ENCODE data around the gene BRIP1.

The BRIP1 gene

GRCh38 chr17:61718022-61718421 is 145.3 kb downstream of the BRIP1 start:
- H3K27me3 ChIP-seq (ENCODE audit: control insufficient read depth, insufficient read depth, low read length): no peaks in the 10 kb centered on the region
- TF ChIP-seq, protein P1, sequence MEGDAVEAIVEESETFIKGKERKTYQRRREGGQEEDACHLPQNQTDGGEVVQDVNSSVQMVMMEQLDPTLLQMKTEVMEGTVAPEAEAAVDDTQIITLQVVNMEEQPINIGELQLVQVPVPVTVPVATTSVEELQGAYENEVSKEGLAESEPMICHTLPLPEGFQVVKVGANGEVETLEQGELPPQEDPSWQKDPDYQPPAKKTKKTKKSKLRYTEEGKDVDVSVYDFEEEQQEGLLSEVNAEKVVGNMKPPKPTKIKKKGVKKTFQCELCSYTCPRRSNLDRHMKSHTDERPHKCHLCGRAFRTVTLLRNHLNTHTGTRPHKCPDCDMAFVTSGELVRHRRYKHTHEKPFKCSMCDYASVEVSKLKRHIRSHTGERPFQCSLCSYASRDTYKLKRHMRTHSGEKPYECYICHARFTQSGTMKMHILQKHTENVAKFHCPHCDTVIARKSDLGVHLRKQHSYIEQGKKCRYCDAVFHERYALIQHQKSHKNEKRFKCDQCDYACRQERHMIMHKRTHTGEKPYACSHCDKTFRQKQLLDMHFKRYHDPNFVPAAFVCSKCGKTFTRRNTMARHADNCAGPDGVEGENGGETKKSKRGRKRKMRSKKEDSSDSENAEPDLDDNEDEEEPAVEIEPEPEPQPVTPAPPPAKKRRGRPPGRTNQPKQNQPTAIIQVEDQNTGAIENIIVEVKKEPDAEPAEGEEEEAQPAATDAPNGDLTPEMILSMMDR (IDR thresholded peaks at IDR 0.05): no peak
- H3K9ac ChIP-seq: no peak overlapping the region
- no peaks in the 10 kb centered on the region for H3K79me2 ChIP-seq
- no peak overlapping the region for H3K27ac ChIP-seq
- no peak overlapping the region for H3K4me2 ChIP-seq (ENCODE audit: low read length)
- no peaks in the 10 kb centered on the region for H3K9me3 ChIP-seq (ENCODE audit: control insufficient read depth, low read length)
- H2AFZ ChIP-seq: no peak overlapping the region
- no peak overlapping the region for H3K4me3 ChIP-seq (ENCODE audit: low read depth, low read length)
- H3K36me3 ChIP-seq (ENCODE audit: control insufficient read depth, insufficient read depth, low read length): no peaks in the 10 kb centered on the region
- H3K4me1 ChIP-seq: no peaks in the 10 kb centered on the region

DNA sequence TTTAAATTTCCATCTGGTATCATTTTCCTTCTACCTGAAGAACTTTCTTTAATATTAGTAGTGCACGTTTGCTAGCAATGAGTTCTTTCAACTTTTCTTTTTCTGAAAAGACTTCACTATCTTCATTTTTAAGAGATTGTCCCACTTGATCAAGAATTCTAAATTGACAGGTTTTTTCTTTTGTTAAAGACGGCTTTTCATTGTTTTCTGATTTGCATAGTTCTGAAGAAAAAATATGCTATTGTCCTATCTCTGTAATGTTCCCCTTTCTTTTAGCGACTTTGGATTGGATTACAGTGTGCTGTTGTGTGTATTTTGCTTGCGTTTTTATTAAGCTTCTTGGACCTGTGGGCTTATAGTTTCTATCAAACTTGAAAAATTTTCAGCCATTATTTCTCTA is 146.0 kb downstream of the BRIP1 start:
- Histone ChIP-seq H3K79me2 (no peaks in the 10 kb centered on the region), H3K4me1 (no peaks in the 10 kb centered on the region), H3K27ac (no peak overlapping the region), H2AFZ (no peak overlapping the region), H3K27me3 (ENCODE audit: control insufficient read depth, insufficient read depth, low read length) (no peaks in the 10 kb centered on the region), H3K9me3 (ENCODE audit: control insufficient read depth, low read length) (no peaks in the 10 kb centered on the region), H3K9ac (no peak overlapping the region), H3K36me3 (ENCODE audit: control insufficient read depth, insufficient read depth, low read length) (no peaks in the 10 kb centered on the region), H3K4me2 (ENCODE audit: low read length) (no peak overlapping the region), H3K4me3 (ENCODE audit: low read depth, low read length) (no peak overlapping the region)
- TF ChIP-seq, protein P1 (IDR thresholded peaks at IDR 0.05): no peak

DNA sequence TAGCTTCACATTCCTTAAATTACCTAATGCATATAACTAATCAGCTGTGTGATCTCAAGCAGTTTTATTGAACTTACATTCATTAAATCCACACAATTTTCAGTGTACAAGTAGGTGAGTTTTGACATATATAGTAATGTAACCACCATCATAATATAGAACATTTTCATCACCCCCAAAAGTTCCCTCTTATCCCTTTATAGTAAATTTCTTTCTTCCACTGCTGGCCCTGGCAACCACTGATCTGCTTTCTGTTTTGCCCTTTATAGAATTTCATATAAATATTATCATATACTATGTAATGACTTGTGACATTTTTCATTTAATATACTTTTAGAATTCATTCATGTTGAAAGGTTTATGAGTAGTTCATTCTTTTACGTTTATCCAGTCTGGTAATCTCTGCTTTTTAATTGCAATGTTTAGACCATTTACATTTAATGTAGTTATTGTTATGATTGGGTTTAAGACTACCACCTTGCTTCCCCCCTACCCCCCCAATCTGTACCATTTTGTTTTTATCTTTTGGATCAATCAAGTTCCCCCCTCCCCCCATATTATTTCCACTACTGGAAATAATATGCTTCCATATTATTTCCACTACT is 147.0 kb downstream of the BRIP1 start:
- TF ChIP-seq, protein P1 (IDR thresholded peaks at IDR 0.05): no peak
- no peaks in the 10 kb centered on the region for H3K27me3 ChIP-seq (ENCODE audit: control insufficient read depth, insufficient read depth, low read length)
- H3K27ac ChIP-seq: no peak overlapping the region
- H3K4me2 ChIP-seq (ENCODE audit: low read length): no peak overlapping the region
- no peak overlapping the region for H3K4me3 ChIP-seq (ENCODE audit: low read depth, low read length)
- H3K79me2 ChIP-seq: no peaks in the 10 kb centered on the region
- no peak overlapping the region for H3K9ac ChIP-seq
- H2AFZ ChIP-seq: no peak overlapping the region
- H3K4me1 ChIP-seq: no peaks in the 10 kb centered on the region
- H3K9me3 ChIP-seq (ENCODE audit: control insufficient read depth, low read length): no peaks in the 10 kb centered on the region
- no peaks in the 10 kb centered on the region for H3K36me3 ChIP-seq (ENCODE audit: control insufficient read depth, insufficient read depth, low read length)

DNA sequence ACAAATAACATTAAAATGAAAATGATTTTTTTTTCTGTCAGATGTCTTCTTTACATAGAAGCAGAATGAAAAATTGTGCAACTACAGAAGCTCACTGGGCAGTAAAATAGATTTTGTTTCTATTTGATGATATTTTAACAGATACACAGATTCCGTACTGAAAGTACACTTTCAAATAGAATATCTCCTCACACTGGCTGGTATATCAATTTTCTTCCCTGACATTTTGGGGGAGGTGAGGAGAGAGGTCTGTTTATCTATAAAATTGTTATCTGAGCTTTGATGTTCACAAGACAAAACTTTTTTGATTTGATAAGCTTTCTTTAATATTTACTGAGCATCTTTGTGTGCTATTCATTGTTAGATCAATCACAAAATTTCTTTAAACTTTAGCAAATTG is 148.0 kb downstream of the BRIP1 start:
- H3K9me3 ChIP-seq (ENCODE audit: control insufficient read depth, low read length): no peaks in the 10 kb centered on the region
- H3K4me3 ChIP-seq (ENCODE audit: low read depth, low read length): no peak overlapping the region
- no peaks in the 10 kb centered on the region for H3K79me2 ChIP-seq
- no peak overlapping the region for H3K4me2 ChIP-seq (ENCODE audit: low read length)
- H3K9ac ChIP-seq: no peak overlapping the region
- TF ChIP-seq, protein P1 (IDR thresholded peaks at IDR 0.05): no peak
- no peaks in the 10 kb centered on the region for H3K27me3 ChIP-seq (ENCODE audit: control insufficient read depth, insufficient read depth, low read length)
- no peaks in the 10 kb centered on the region for H3K36me3 ChIP-seq (ENCODE audit: control insufficient read depth, insufficient read depth, low read length)
- no peak overlapping the region for H2AFZ ChIP-seq
- no peak overlapping the region for H3K27ac ChIP-seq
- H3K4me1 ChIP-seq: no peaks in the 10 kb centered on the region

DNA sequence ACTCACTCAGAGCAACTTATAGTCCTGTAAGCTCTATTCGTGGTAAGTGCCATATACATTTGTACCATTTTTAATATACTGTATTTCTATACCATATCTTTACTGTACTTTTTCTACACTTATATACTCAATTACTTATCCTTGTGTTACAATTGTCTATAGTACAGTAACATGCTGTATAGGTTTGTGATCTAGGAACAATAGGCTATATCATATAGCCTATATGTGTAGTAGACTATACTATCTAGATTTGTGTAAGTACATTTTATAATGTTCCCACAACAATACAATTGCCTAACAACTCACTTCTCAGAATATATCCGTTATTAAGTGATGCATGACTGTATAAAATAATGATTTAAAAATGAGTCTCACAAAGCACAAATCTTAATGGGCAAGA is 149.0 kb downstream of the BRIP1 start:
- H3K27me3 ChIP-seq (ENCODE audit: control insufficient read depth, insufficient read depth, low read length): no peaks in the 10 kb centered on the region
- no peaks in the 10 kb centered on the region for H3K36me3 ChIP-seq (ENCODE audit: control insufficient read depth, insufficient read depth, low read length)
- no peaks in the 10 kb centered on the region for H3K9me3 ChIP-seq (ENCODE audit: control insufficient read depth, low read length)
- H3K27ac ChIP-seq: no peak overlapping the region
- TF ChIP-seq, protein P1 (IDR thresholded peaks at IDR 0.05): no peak
- no peak overlapping the region for H3K4me3 ChIP-seq (ENCODE audit: low read depth, low read length)
- H3K4me2 ChIP-seq (ENCODE audit: low read length): no peak overlapping the region
- no peak overlapping the region for H3K9ac ChIP-seq
- no peaks in the 10 kb centered on the region for H3K79me2 ChIP-seq
- no peaks in the 10 kb centered on the region for H3K4me1 ChIP-seq
- no peak overlapping the region for H2AFZ ChIP-seq
